SK-N-SH treated with all-trans-retinoic acid at 6 μM for 48 hours (cell line): ENCODE results near the gene KCNG1.

Source experiments
- OSR1 ChIP-seq: fragments of 250-450 bp; sonication (Bioruptor Pico); IDR thresholded peaks from 2 replicates; pipeline ENCODE4 v1.8.0; 2022; ENCODE audit warnings: moderate library complexity, mild to moderate bottlenecking, inconsistent platforms
- RARB ChIP-seq: fragments of 250-450 bp; sonication (Bioruptor Pico); IDR thresholded peaks from 2 replicates; pipeline ENCODE4 v1.8.0; 2021; ENCODE audit warnings: mild to moderate bottlenecking, moderate library complexity
- TOX ChIP-seq: fragments of 250-450 bp; sonication (Bioruptor Pico); IDR thresholded peaks from 2 replicates; pipeline ENCODE4 v1.8.0; 2021; ENCODE audit warnings: mild to moderate bottlenecking, moderate library complexity, borderline replicate concordance
- ZC3H10 ChIP-seq: fragments of 250-450 bp; sonication (Bioruptor Pico); IDR thresholded peaks from 2 replicates; pipeline ENCODE4 v1.5.1; 2021; ENCODE audit warnings: mild to moderate bottlenecking, moderate library complexity
- ZFP30 ChIP-seq: fragments of 450-650 bp; formaldehyde crosslinking; IDR thresholded peaks from 2 replicates; pipeline ENCODE4 v1.5.0; 2022; ENCODE audit warnings: mild to moderate bottlenecking, moderate library complexity
- ZNF565 ChIP-seq: fragments of 450-650 bp; formaldehyde crosslinking; conservative IDR thresholded peaks from 2 replicates; pipeline ENCODE4 v1.5.0; 2020; ENCODE audit warnings: low read depth, mild to moderate bottlenecking, moderate library complexity
- ZNF8 ChIP-seq: fragments of 450-650 bp; formaldehyde crosslinking; IDR thresholded peaks from 2 replicates; pipeline ENCODE4 v1.5.0; 2020; ENCODE audit warnings: mild to moderate bottlenecking, moderate library complexity
- TF ChIP-seq, protein P1 (sequence below): fragments of 250-450 bp; sonication (Bioruptor Pico); IDR thresholded peaks from 2 replicates; pipeline ENCODE4 v1.8.0; 2020; ENCODE audit warnings: mild to moderate bottlenecking, moderate library complexity, borderline replicate concordance
- TF ChIP-seq, protein P2 (sequence below): fragments of 250-450 bp; sonication (Bioruptor Pico); IDR thresholded peaks from 2 replicates; pipeline ENCODE4 v1.5.1; 2021; ENCODE audit warnings: mild to moderate bottlenecking, moderate library complexity

DNA sequence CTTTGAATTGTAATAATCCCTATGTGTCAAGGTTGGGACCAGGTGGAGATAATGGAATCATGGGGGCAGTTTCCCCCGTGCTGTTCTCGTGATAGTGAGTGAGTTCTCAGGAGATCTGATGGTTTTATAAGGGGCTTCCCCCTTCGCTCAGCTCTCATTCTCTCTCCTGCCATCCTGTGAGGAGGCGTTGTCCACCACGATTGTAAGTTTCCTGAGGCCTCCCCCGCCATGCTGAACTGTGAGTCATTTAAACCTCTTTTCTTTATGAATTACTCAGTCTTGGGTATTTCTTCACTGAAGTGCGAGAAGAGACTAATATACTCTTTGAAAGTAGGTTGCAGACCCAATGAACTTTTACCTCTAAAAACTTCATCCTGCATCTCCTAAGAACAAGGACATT is 39.2 kb upstream of the KCNG1 start:
- TF ChIP-seq OSR1 (CRISPR knock-in tag): no peak
- TF ChIP-seq ZFP30: no peak
- no peak for TF ChIP-seq RARB (CRISPR knock-in tag)
- no peak for TF ChIP-seq ZNF8 (CRISPR knock-in tag)
- TF ChIP-seq, protein P1, sequence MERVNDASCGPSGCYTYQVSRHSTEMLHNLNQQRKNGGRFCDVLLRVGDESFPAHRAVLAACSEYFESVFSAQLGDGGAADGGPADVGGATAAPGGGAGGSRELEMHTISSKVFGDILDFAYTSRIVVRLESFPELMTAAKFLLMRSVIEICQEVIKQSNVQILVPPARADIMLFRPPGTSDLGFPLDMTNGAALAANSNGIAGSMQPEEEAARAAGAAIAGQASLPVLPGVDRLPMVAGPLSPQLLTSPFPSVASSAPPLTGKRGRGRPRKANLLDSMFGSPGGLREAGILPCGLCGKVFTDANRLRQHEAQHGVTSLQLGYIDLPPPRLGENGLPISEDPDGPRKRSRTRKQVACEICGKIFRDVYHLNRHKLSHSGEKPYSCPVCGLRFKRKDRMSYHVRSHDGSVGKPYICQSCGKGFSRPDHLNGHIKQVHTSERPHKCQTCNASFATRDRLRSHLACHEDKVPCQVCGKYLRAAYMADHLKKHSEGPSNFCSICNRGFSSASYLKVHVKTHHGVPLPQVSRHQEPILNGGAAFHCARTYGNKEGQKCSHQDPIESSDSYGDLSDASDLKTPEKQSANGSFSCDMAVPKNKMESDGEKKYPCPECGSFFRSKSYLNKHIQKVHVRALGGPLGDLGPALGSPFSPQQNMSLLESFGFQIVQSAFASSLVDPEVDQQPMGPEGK (CRISPR knock-in tag): no peak
- no peak for TF ChIP-seq ZC3H10 (CRISPR knock-in tag)
- TF ChIP-seq, protein P2, sequence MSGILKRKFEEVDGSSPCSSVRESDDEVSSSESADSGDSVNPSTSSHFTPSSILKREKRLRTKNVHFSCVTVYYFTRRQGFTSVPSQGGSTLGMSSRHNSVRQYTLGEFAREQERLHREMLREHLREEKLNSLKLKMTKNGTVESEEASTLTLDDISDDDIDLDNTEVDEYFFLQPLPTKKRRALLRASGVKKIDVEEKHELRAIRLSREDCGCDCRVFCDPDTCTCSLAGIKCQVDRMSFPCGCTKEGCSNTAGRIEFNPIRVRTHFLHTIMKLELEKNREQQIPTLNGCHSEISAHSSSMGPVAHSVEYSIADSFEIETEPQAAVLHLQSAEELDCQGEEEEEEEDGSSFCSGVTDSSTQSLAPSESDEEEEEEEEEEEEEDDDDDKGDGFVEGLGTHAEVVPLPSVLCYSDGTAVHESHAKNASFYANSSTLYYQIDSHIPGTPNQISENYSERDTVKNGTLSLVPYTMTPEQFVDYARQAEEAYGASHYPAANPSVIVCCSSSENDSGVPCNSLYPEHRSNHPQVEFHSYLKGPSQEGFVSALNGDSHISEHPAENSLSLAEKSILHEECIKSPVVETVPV: no peak
- no peak for TF ChIP-seq TOX (CRISPR knock-in tag)
- no peak for TF ChIP-seq ZNF565
